Transverse colon (tissue), 4 donors: ENCODE results near the gene ZNF689. TPM values are rescaled to one million over a fixed set of nuclear protein-coding genes. Genes with fewer than 3 reads are reported as not detected.
"Not testable (repeated sequence)": the region's sequence is repeated elsewhere in the genome, so short reads cannot be mapped to it uniquely, and the experiment has no call there.

Experiments used
- DNase-seq: peaks from one replicate; pipeline ENCODE4 v3.0.0-alpha.2; 2019
- H3K27ac ChIP-seq, 4 donors: fragments of 200-600 bp; sonication (generic); 2 replicates each; pipeline ENCODE4 v1.5.1; 2016 to 2018; ENCODE audit warnings: inconsistent platforms in 4 of 4
- H3K27me3 ChIP-seq: fragments of 200-600 bp; sonication (generic); 2 replicates; pipeline ENCODE4 v1.5.1; 2017; ENCODE audit warnings: inconsistent platforms
- H3K36me3 ChIP-seq, 4 donors: fragments of 200-600 bp; sonication (generic); 2 replicates each; pipeline ENCODE4 v1.5.1; 2017 to 2019; ENCODE audit warnings: inconsistent platforms in 4 of 4
- H3K4me1 ChIP-seq, 4 donors: fragments of 200-600 bp; sonication (generic); 2 replicates each; pipeline ENCODE4 v1.5.1; 2017 to 2020; ENCODE audit warnings: inconsistent platforms in 4 of 4
- H3K4me3 ChIP-seq, 4 donors: fragments of 200-600 bp; sonication (generic); 1 replicate in 1 of 4; 2 replicates in 3 of 4; pipeline versions ENCODE4 v1.5.1 to v1.6.1; 2017 to 2019; ENCODE audit warnings: inconsistent platforms in 4 of 4
- H3K9me3 ChIP-seq, 2 donors: fragments of 200-600 bp; sonication (generic); 2 replicates each; pipeline ENCODE4 v1.5.1; 2017 to 2019; ENCODE audit warnings: inconsistent platforms in 2 of 2
- CTCF ChIP-seq, 5 experiments: fragments of 200-600 bp in 3 of 5; fragments of 450-650 bp in 2 of 5; sonication (generic) in 3 of 5; IDR thresholded peaks; 1 replicate in 2 of 5; 2 replicates in 3 of 5; pipeline ENCODE4 v1.5.1; 2016 to 2017; ENCODE audit warnings: antibody characterized with exemption in 5 of 5, inconsistent platforms in 3 of 5, mild to moderate bottlenecking in 2 of 5, moderate library complexity in 1 of 5
- EP300 ChIP-seq: sonication (generic); formaldehyde crosslinking; IDR thresholded peaks from one replicate; pipeline ENCODE4 v1.6.1; 2017; ENCODE audit warnings: antibody characterized with exemption, low read depth
- POLR2A ChIP-seq: fragments of 450-650 bp; IDR thresholded peaks from one replicate; pipeline ENCODE4 v1.6.1; 2016; ENCODE audit warnings: antibody characterized with exemption, mild to moderate bottlenecking, moderate library complexity
- POLR2AphosphoS5 ChIP-seq, 3 donors: sonication (generic); formaldehyde crosslinking; IDR thresholded peaks; one replicate each; pipeline ENCODE4 v1.6.1; 2016; ENCODE audit warnings: antibody characterized with exemption in 3 of 3
- WGBS, 2 donors: methylation state at CpG; one replicate each; pipeline ENCODE4 v1.1.5; 2018; ENCODE audit warnings: low coverage in 1 of 2; 5-methylcytosine and 5-hydroxymethylcytosine counted together
- in situ Hi-C, 4 donors: fragments of 200-750 bp; cut with MboI; loops; one replicate each; pipeline versions ENCODE4 v1.15.0 to v1.15.1; 2017; ENCODE audit warnings: low sequenced_read_pairs in 3 of 4, low pct_ligation_motif_present in 1 of 4, low pct_unique_long_range_greater_than_20kb in 1 of 4
- intact Hi-C: fragments of 100-400 bp; cut with DNase I; formaldehyde crosslinking; loops from one replicate; pipeline ENCODE4 v1.15.1; 2023; ENCODE audit warnings: low total_unique reads
- total RNA-seq, 4 donors: library from RNA; depleted of rRNA; stranded (reverse); fragments of >200 nt; gene quantifications; one replicate each; pipeline ENCODE4 v1.1.0, GENCODE V29; 2016

ZNF689 gene
- total RNA-seq, 4 donors from 2014 or later = 3.4 to 77.1 (median 8.1) TPM

DNA sequence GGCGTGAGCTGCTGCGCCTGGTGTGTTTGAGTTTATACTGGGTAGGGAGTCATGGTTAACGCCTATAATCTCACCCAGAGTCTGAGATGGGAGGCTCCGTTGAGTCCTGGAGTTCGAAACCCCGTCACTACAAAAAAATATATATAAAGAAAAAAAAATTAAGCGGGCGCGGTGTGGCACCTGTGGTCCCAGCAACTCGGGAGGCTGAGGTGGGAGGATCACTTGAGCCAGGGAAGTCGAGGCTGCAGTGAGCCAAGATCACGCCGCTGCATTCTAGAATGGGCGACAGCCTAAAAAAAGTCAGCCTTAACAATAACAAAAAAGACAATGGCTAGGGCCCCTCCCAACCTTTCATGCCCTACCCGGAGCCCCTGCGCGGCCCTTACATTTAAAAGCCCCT lies 23.3 kb upstream of the ZNF689 start:
- H3K27ac ChIP-seq = peak overlapping the region; percentile 86 to 98 (median 90)
- WGBS, 2 donors = 87 to 88% methylated on average over 13 to 17 of the region's 17 CpGs
- TF ChIP-seq POLR2A (no peak), EP300 (no peak), POLR2AphosphoS5 (IDR thresholded peaks at IDR 0.05) (no peak), CTCF (IDR thresholded peaks at IDR 0.05) (no peak)
- no peaks in the 10 kb centered on the region for H3K9me3 ChIP-seq
- DNase-seq = no peak
- peaks cover 0 to 24% (median 11%) of the 10 kb centered on the region in 4 donors for H3K4me1 ChIP-seq
- no peaks in the 10 kb centered on the region for H3K36me3 ChIP-seq
- H3K27me3 ChIP-seq = no peaks in the 10 kb centered on the region
- in situ Hi-C loops = loop anchor here in 1 of 4 donors (10.0 to 25.0 kb wide), 2 partner anchors 59 to 546 kb away; partner anchors contain the start of genes PPP4C, TBX6, YPEL3 and ZNF688
- intact Hi-C loops = no loop called here
- H3K4me3 ChIP-seq = peak overlapping the region; percentile 21 to 68 (median 50)

GRCh38 chr16:30632454-30632853 lies 22.3 kb upstream of the ZNF689 start:
- intact Hi-C loops, DNase-seq, H3K36me3 ChIP-seq, H3K4me3 ChIP-seq, H3K27me3 ChIP-seq, H3K9me3 ChIP-seq: not testable (repeated sequence)
- Histone ChIP-seq H3K4me1 (peaks cover 0 to 27% (median 12%) of the 10 kb centered on the region in 4 donors), H3K27ac (peak overlapping the region in 1 of 4 donors; percentile 86)
- in situ Hi-C loops = loop anchor here in 1 of 4 donors (10.0 to 25.0 kb wide), 2 partner anchors 58 to 545 kb away; partner anchors contain the start of genes PPP4C, TBX6, YPEL3 and ZNF688
- WGBS, 2 donors = 95 to 97% methylated on average over 7 of the region's 7 CpGs

GRCh38 chr16:30628628-30629540 lies 18.7 kb upstream of the ZNF689 start:
- Histone ChIP-seq H3K4me3 (peak overlapping the region in 2 of 4 donors; percentile 14 to 24), H3K36me3 (no peaks in the 10 kb centered on the region), H3K4me1 (peaks cover 0 to 10% (median 4%) of the 10 kb centered on the region in 4 donors), H3K27me3 (no peaks in the 10 kb centered on the region), H3K9me3 (no peaks in the 10 kb centered on the region), H3K27ac (peak overlapping the region; percentile 44 to 68 (median 64))
- WGBS, 2 donors = 6 to 29% methylated on average over 6 to 18 of the region's 18 CpGs
- peak; percentile 93 for DNase-seq
- no peak for TF ChIP-seq POLR2A
- TF ChIP-seq CTCF (IDR thresholded peaks at IDR 0.05) = peak; percentile 87 to 96 (median 89)
- TF ChIP-seq POLR2AphosphoS5 (IDR thresholded peaks at IDR 0.05) = no peak
- no peak for TF ChIP-seq EP300
- intact Hi-C loops = loop anchor here (10.0 kb wide), 1 partner anchor 54 kb away; the partner anchor contains the start of gene ZNF688
- in situ Hi-C loops = loop anchor here in 1 of 4 donors (25.0 kb wide), 1 partner anchor 542 kb away; the partner anchor contains the start of genes PPP4C, TBX6 and YPEL3

- in situ Hi-C loops (loop anchor here in 1 of 4 donors (25.0 kb wide), 1 partner anchor 539 kb away; the partner anchor contains the start of genes PPP4C, TBX6 and YPEL3), intact Hi-C loops (loop anchor here (10.0 kb wide), 1 partner anchor 51 kb away; the partner anchor contains the start of gene ZNF688)
- Histone ChIP-seq H3K9me3 (no peaks in the 10 kb centered on the region), H3K4me3 (no peak overlapping the region), H3K36me3 (no peaks in the 10 kb centered on the region), H3K27ac (no peak overlapping the region), H3K4me1 (peaks cover 0 to 5% (median 3%) of the 10 kb centered on the region in 4 donors), H3K27me3 (no peaks in the 10 kb centered on the region)
- WGBS, 2 donors = 86 to 89% methylated on average over 8 to 9 of the region's 9 CpGs
- TF ChIP-seq CTCF (IDR thresholded peaks at IDR 0.05) = no peak
- no peak for TF ChIP-seq POLR2AphosphoS5 (IDR thresholded peaks at IDR 0.05)
- TF ChIP-seq POLR2A = no peak
- TF ChIP-seq EP300 = no peak
- DNase-seq = no peak
These were observed 16.0 kb upstream of the ZNF689 start for GRCh38 chr16:30626236-30626635.
